Mesothelial cell of epicardium (in vitro differentiated cells): ENCODE measurements around the gene TPPP. TPM values are rescaled to one million over a fixed set of nuclear protein-coding genes. Genes with fewer than 3 reads are reported as not detected.

ENCODE experiments used
- DNase-seq, 2 experiments: peaks; one replicate each; pipeline ENCODE4 v3.0.0; 2021; ENCODE audit warnings: low spot score in 2 of 2; ENCODE audit not compliant: unreplicated experiment in 2 of 2
- H3K27ac Mint-ChIP-seq: 2 replicates; pipeline ENCODE4 v1.8.0; 2021; ENCODE audit warnings: mixed read lengths
- H3K27me3 Mint-ChIP-seq: 2 replicates; pipeline ENCODE4 v1.8.0; 2021; ENCODE audit warnings: low read depth, mixed read lengths
- H3K36me3 Mint-ChIP-seq: 2 replicates; pipeline ENCODE4 v1.8.0; 2021; ENCODE audit warnings: mixed read lengths
- H3K4me1 Mint-ChIP-seq: 2 replicates; pipeline ENCODE4 v1.8.0; 2021; ENCODE audit warnings: mixed read lengths
- H3K4me3 Mint-ChIP-seq: 2 replicates; pipeline ENCODE4 v1.8.0; 2021; ENCODE audit warnings: mild to moderate bottlenecking, moderate library complexity, mixed read lengths
- H3K9me3 Mint-ChIP-seq: 2 replicates; pipeline ENCODE4 v1.8.0; 2021; ENCODE audit warnings: mixed read lengths
- CTCF ChIP-seq: fragments of 200-600 bp; sonication (generic); IDR thresholded peaks from one replicate; pipeline ENCODE4 v1.5.0; 2021; ENCODE audit warnings: antibody characterized with exemption; ENCODE audit not compliant: unreplicated experiment
- total RNA-seq: library from RNA; stranded (reverse); gene quantifications from 3 replicates; pipeline ENCODE4 v1.2.1, GENCODE V29; 2021

TPPP gene
- total RNA-seq, 1 donor from 2014 or later = 0.16 TPM

- Mint-ChIP-seq H3K9me3 (no peaks in the 10 kb centered on the region), H3K4me1 (no peaks in the 10 kb centered on the region), H3K27ac (no peak overlapping the region), H3K4me3 (no peak overlapping the region), H3K36me3 (peaks cover 22% of the 10 kb centered on the region), H3K27me3 (no peaks in the 10 kb centered on the region)
- DNase-seq = no peak
- TF ChIP-seq CTCF = no peak
These were observed 52.5 kb downstream of the TPPP start for GRCh38 chr5:640461-641330.

- no peak for TF ChIP-seq CTCF
- Mint-ChIP-seq H3K27ac (no peak overlapping the region), H3K9me3 (no peaks in the 10 kb centered on the region), H3K27me3 (no peaks in the 10 kb centered on the region), H3K4me1 (no peaks in the 10 kb centered on the region), H3K36me3 (peaks cover 23% of the 10 kb centered on the region), H3K4me3 (no peak overlapping the region)
- DNase-seq = no peak
These were observed 53.5 kb downstream of the TPPP start for GRCh38 chr5:639584-640213.

- no peaks in the 10 kb centered on the region for H3K4me1 Mint-ChIP-seq
- peaks cover 26% of the 10 kb centered on the region for H3K36me3 Mint-ChIP-seq
- no peak overlapping the region for H3K27ac Mint-ChIP-seq
- no peaks in the 10 kb centered on the region for H3K27me3 Mint-ChIP-seq
- DNase-seq = no peak
- no peak for TF ChIP-seq CTCF
- no peaks in the 10 kb centered on the region for H3K9me3 Mint-ChIP-seq
- no peak overlapping the region for H3K4me3 Mint-ChIP-seq
These were observed 54.0 kb downstream of the TPPP start for GRCh38 chr5:639253-639530.

- TF ChIP-seq CTCF = no peak
- Mint-ChIP-seq H3K27ac (no peak overlapping the region), H3K4me3 (no peak overlapping the region), H3K4me1 (no peaks in the 10 kb centered on the region), H3K27me3 (no peaks in the 10 kb centered on the region), H3K9me3 (no peaks in the 10 kb centered on the region), H3K36me3 (peaks cover 24% of the 10 kb centered on the region)
- no peak for DNase-seq
These were observed 54.5 kb downstream of the TPPP start for GRCh38 chr5:638501-639252.

- H3K27ac Mint-ChIP-seq = no peak overlapping the region
- H3K36me3 Mint-ChIP-seq = peaks cover 24% of the 10 kb centered on the region
- no peak overlapping the region for H3K4me3 Mint-ChIP-seq
- no peaks in the 10 kb centered on the region for H3K4me1 Mint-ChIP-seq
- H3K27me3 Mint-ChIP-seq = no peaks in the 10 kb centered on the region
- no peaks in the 10 kb centered on the region for H3K9me3 Mint-ChIP-seq
- no peak for TF ChIP-seq CTCF
- DNase-seq = no peak
These were observed 55.3 kb downstream of the TPPP start for GRCh38 chr5:637581-638450.
